Testis (tissue), 2 donors: ENCODE data around the gene NHSL1.

Experiments
- POLR2A ChIP-seq: fragments of 450-650 bp; IDR thresholded peaks from one replicate; pipeline ENCODE4 v1.6.1; 2017; ENCODE audit warnings: antibody characterized with exemption, mild to moderate bottlenecking, moderate library complexity
- TF ChIP-seq, protein P1 (sequence below), 3 experiments: fragments of 450-650 bp in 2 of 3; fragments of 200-600 bp in 1 of 3; sonication (generic) in 1 of 3; IDR thresholded peaks; one replicate each; pipeline ENCODE4 v1.5.1; 2016 to 2019; ENCODE audit warnings: antibody characterized with exemption in 3 of 3, mild to moderate bottlenecking in 2 of 3, moderate library complexity in 1 of 3

DNA sequence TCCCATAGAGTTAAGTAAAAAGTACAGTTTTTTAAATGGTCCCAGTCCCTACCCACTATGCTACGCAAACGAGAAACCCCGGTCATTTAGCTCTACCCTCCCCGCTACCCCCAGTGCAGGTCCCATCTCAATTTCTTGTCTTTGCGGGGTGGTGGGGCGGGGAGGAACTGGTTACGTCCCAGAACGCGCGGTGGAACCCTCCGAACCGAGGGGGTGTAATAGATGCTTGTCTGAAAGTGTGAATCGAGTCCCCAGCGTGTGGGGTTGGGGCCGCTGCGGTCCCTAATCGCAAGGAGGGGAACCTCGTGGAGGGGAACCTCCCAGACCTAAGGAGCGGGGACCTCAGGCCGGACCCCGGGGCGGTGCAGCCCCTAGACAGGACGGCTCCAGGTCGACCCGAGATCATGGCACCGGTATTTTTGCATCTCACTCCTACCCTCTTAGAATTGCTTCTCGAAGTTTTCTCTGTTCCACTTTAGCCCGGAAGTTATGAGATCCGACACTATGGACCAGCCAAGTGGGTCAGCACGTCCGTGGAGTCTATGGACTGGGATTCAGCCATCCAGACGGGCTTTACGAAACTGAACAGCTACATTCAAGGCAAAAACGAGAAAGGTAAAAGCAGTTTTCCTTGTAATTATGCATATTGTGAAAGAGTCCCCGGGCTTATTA lies 94.5 kb downstream of the NHSL1 start:
- TF ChIP-seq, protein P1, sequence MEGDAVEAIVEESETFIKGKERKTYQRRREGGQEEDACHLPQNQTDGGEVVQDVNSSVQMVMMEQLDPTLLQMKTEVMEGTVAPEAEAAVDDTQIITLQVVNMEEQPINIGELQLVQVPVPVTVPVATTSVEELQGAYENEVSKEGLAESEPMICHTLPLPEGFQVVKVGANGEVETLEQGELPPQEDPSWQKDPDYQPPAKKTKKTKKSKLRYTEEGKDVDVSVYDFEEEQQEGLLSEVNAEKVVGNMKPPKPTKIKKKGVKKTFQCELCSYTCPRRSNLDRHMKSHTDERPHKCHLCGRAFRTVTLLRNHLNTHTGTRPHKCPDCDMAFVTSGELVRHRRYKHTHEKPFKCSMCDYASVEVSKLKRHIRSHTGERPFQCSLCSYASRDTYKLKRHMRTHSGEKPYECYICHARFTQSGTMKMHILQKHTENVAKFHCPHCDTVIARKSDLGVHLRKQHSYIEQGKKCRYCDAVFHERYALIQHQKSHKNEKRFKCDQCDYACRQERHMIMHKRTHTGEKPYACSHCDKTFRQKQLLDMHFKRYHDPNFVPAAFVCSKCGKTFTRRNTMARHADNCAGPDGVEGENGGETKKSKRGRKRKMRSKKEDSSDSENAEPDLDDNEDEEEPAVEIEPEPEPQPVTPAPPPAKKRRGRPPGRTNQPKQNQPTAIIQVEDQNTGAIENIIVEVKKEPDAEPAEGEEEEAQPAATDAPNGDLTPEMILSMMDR (IDR thresholded peaks at IDR 0.05): no peak
- TF ChIP-seq POLR2A: no peak
